NOMO-1 treated with DMSO at 0.1 percent for 48 hours (cell line): ENCODE results near the gene FGGY.
A peak's percentile ranks its signal among the peaks of the same experiment; 100 is the strongest.
"Not testable (repeated sequence)": the region's sequence is repeated elsewhere in the genome, so short reads cannot be mapped to it uniquely, and the experiment has no call there.

Experiments
- DNase-seq: peaks from one replicate; lab custom pipeline; 2025; ENCODE audit not compliant: unreplicated experiment; lab: John Stamatoyannopoulos, UW

Gene FGGY

GRCh38 chr1:59691261-59691660 is 394.4 kb downstream of the FGGY start:
- DNase-seq: no peak

GRCh38 chr1:59692591-59692990 is 395.7 kb downstream of the FGGY start:
- DNase-seq: peak; percentile 98

- DNase-seq: peak; percentile 35
Observed at GRCh38 chr1:59693406-59693805, 396.5 kb downstream of the FGGY start.

GRCh38 chr1:59695252-59695651 is 398.4 kb downstream of the FGGY start:
- DNase-seq: no peak

DNA sequence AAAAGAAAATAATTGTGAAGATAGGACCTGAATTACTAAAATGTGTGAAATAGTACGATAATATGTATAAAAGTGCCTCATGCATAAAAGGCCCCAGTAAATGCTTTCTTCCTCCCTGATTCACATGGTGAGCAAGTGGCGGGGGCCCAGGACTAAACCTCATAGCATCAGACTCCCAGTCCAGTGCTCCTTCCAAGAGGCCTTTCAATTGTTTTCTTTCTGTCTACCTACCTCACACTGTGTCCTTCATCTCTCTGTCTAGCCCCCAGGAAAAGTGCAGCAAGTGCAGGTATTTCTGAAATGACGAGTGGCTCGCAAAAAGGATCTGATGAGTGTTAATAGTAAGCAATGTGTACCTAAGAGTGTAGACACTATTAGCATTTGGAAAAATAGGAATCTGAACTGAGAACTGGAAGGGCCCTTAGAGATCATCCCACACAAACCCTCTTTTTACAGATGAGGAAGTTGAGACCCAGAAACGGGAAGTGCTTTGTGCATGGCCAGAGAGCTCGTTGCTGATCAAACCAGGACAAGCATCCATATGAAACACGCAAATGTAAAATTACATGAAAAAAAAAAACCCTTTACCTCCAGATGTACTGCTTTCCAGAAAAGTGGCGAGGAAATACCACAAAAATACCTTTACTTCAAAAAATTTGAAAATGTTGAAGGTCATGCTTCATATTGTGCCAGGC is 399.7 kb downstream of the FGGY start:
- peak; percentile 82 for DNase-seq

DNA sequence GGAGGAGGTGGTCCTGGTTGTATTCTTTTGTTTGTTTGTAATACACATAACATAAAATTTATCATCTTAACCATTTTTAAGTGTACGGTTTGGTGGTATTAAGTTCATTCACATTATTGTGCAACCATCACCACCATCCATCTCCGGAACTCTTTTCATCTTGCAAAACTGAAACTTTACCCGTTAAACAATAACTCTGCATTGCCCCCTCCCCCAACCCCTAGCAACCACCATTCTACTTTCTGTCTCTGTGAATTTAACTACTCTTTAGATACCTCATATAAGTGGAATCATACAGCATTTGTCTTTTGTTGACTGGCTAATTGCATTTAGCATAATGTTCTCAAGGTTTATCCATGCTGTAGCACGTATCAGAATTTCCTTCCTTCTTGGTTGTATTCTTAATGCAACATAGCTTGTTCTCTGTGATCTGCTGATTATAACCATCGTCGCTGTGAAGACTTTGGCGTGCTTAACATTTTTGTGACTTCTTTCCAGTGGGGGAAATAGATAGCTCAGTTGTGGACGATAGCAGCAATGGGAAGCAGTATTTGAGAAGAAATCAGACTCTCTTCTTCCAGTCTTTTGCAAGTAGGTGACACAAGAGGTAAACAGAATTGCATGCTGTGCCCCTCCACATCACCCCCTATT is 400.4 kb downstream of the FGGY start:
- peak; percentile 68 for DNase-seq

DNA sequence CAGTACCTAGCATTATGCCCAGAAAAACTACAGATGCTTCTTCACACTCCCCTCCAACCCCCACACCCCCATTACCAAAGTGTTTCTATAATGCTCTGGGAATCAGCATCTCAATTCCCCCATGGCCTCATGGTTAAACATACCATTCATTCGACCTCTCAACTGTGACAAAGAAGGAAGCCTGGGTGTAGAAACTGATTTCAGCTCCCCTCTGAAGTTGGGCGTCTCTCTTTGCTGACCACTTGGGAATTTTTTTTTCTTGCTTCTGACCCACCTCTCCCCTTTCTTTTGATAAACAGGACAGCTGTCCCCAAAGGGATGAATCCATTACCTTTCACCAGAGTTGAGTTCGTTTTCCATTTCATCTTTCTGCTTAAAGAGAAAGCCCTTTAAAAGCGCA is 401.5 kb downstream of the FGGY start:
- no peak for DNase-seq

DNA sequence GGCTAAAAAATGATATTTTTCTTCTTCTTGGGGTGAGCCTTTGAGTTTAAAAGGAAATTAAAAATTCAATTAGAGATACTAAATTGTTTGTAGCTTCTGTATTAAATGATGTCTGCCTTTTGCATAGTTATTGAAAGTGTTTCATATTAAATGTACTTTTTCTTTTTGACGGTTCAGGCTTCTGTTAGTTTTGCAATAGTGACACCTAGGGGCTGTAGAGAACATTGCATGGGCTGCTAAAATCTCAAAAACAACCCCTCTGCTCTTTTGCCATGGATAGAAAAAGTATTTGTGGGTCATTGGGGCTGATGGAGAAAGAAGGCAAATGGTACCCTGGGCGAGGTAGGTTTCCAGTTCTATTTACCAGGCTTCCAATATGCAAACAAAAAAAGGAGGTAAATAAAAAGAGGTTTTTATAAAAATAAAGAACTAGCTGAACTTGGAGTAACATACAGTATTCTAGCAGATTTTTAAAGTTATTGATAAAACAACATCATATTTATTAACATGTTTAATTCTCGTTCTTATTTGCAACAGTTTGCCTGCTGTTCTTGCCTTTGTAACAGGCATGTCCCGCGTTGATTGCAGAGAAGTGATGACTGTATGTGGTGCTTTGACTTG is 402.4 kb downstream of the FGGY start:
- peak; percentile 65 for DNase-seq

- no peak for DNase-seq
Observed at GRCh38 chr1:59701376-59701775, 404.5 kb downstream of the FGGY start.

DNA sequence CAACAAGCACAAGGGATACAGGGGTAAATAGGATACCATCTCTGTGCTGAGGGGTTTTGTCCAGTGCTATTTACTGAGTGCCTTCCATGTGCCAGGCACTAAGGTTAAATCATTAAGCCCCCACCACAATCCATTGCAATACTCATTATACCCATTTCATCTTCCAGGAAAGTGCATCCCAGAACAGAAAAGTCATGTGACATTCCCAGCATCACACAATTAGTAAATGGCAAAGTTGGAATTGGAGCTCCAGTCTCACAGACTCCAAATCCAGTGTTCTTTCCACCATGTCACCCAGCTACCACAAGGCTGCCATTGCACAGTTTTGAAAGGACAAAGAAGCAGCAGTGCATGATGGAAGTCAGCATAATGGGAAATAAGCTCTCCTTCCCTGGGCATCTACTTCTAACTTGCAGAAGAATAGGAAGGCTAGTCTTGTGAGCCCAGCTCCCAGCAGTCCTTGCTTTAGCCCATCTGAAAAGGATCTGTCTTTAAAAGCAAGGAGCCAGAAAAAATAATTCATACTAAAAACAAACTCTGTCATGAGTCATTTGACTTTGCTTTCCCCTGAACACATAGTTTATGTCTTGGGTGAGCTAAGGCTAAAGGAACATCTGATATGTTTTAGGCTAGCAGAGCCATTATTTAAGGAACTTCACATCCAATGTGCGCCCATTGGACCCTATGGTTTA is 406.5 kb downstream of the FGGY start:
- DNase-seq: no peak

DNA sequence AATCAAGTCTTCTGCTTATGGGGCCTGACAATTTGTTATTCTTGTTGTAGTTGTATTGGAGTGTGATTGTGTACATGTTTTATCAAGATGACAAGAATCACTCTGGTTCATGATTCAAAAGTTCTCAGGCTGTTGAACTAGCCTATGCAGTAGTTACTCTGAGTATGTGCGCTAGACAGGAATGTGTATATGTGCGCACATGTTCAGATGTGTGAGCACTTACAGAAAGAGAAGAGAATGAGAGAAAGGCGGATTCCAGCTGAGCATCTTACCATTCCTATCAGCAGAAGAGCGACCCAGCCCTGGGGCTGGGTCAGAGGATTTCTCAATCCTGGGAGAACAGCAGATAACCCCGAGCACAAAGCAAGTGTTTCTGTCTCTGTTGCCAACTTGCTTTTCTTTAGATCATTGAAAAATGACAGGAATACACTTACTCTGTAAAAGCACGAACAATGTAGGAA is 407.1 kb downstream of the FGGY start:
- no peak for DNase-seq

DNA sequence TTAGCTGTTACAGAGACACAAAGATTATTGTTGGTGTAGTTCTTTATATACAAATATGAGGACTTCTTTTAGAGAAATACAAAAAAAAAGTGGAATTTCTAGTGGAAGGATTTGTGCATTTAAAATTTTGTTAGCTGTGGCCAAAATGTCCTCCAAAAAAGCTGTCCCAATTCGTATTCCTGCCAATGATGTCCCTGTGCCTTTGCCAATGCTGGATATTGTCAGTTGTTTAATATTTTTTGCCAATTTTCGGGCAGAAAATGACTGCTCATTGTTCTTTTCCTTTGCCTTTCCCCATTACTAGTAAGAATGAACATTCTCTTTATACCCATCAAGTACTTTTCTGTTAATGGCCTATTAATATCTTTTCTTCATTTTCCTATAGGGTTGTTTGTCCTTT is 407.8 kb downstream of the FGGY start:
- DNase-seq: no peak

DNA sequence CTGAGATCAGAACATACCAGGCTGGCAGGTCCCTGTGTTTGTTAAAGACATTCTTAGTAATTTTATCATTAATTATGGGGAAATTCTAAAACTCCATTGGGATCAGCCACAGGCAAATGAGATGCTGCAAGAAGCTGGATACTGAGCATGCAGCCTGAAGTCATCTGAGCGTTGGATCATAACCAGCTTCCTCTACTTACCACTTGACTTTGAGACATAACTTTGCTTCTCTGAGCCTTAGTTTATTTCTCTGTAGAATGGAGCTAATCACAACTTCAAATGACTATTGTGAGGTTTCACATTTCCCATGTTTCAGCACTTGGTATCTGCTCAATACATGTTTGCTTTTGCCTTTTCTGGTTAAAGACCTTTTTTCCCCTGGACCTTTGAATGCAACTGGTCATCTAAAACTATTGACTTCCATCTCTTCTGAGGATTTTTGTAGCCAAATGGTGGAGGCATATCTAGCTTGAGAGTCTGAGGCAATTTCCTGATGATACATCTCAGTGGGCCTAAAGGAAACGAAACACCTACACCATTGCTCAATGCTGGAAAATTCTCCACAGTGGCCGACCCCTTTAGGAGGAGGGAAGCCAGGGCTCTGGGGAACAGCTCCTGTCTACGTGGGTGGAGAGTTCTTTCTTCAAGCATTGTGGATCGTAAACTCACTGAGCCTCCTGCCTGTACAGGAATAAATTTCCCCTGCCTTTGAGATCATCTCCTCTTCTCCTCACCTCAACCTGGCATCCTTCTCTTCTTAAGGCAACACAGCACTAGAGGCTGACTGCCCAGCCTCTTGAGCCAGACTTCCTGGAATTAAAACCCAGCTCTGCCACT is 408.8 kb downstream of the FGGY start:
- DNase-seq: no peak

GRCh38 chr1:59706303-59706599 is 409.4 kb downstream of the FGGY start:
- no peak for DNase-seq

GRCh38 chr1:59707178-59707791 is 410.4 kb downstream of the FGGY start:
- no peak for DNase-seq

DNA sequence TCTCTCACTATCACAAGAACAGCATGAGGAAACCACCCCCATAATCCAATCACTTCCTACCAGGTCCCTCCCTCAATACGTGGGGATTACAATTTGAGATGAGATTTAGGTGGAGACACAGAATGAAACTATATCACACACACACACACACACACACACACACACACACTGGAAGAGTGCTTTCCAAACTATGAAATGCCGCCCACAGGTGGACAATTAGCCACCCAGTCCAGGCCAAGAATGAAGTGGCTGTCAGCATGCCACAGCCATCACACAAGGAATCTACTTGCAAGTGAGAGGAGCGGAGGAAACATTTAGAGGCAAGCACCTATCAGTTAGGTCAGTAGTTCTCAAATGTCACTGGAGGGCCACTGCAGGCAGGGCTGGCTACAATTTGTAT is 412.4 kb downstream of the FGGY start:
- no peak for DNase-seq

- DNase-seq: not testable (repeated sequence)
Observed at GRCh38 chr1:59710920-59711319, 414.0 kb downstream of the FGGY start.

DNA sequence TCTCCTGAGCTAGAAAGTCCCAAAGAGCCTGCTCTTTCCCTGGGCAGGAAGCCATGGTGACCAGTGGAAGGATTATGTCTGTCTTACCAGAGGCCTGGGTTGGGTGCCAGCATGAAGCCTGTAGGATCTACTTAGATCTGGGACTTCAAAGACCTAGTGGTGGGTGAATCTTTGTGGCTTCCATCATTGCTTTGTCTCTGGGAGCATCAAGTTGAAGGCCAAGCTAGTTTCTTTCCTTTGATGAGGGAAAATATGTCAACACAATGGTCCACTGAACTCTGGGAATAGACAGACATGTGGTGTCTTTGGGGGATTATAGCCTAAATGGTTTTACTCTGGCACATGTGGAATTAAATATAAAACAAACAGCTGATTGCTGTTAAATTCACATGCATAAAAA is 417.3 kb downstream of the FGGY start:
- no peak for DNase-seq

DNA sequence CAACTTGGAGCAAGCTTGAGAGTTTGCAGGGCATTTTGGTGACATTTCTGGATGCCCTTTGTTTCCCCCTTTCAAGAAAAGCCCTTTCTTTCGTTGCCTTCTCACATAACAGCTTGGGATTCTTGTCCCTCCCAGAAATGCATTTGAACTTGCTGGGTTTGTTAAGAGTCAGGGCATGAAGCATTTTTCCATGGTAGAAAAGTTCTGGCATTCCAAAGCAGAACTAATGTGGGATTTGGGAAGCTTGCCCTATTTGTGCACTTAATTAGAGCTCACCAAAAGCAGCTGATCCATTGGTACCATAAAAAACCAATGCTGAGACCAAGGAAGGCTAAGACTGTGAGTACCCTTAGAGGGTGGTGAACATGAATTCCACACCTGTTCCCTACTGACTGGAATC is 418.1 kb downstream of the FGGY start:
- DNase-seq: no peak

- DNase-seq: no peak
Observed at GRCh38 chr1:59716832-59717231, 419.9 kb downstream of the FGGY start.
